Panc1 (cell line): ENCODE data around the gene CBX7. TPM values are rescaled to one million over a fixed set of nuclear protein-coding genes. Genes with fewer than 3 reads are reported as not detected.

Experiments
- ATAC-seq: fragments of 200-7000 bp; cut with Tn5 transposase; 2 replicates; pipeline ENCODE4 v1.9.1; 2020; ENCODE audit warnings: mild to moderate bottlenecking, moderate library complexity
- BruUV-seq: library from RNA; stranded (reverse); fragments of 400-500 nt; replicated peaks from 2 replicates; lab custom pipeline; 2021; lab: Mats Ljungman, UMichigan
- CTCF ChIA-PET: fragments of 300-600 bp; sonication (Branson Sonifier 250); formaldehyde crosslinking; loops from one replicate; lab custom pipeline; 2022; ENCODE audit warnings: antibody characterized with exemption; lab: Charles Lee
- POLR2A ChIA-PET: fragments of 300-600 bp; sonication (Branson Sonifier 250); formaldehyde crosslinking; loops from one replicate; lab custom pipeline; 2022; ENCODE audit warnings: antibody characterized with exemption; lab: Charles Lee
- DNase-seq: peaks from one replicate; pipeline ENCODE4 v3.0.0-alpha.2; 2010; ENCODE audit warnings: low read depth, low spot score
- H3K27ac ChIP-seq: 2 replicates; pipeline ENCODE4 v1.5.1; 2011; ENCODE audit warnings: mild to moderate bottlenecking, low read length, inconsistent platforms
- H3K27me3 ChIP-seq: fragments of 200-500 bp; sonication (Bioruptor generic); 2 replicates; pipeline ENCODE4 v1.6.0; 2014; ENCODE audit warnings: low read length, inconsistent platforms; ENCODE audit not compliant: control insufficient read depth, insufficient read depth
- H3K36me3 ChIP-seq: fragments of 200-500 bp; sonication (Bioruptor generic); 2 replicates; pipeline ENCODE4 v1.5.1; 2014; ENCODE audit warnings: inconsistent platforms, mild to moderate bottlenecking, low read length, moderate library complexity; ENCODE audit not compliant: control insufficient read depth, insufficient read depth
- H3K4me1 ChIP-seq: 2 replicates; pipeline ENCODE4 v1.5.1; 2011; ENCODE audit warnings: inconsistent platforms, mild to moderate bottlenecking, low read length, moderate library complexity; ENCODE audit not compliant: control insufficient read depth, insufficient read depth
- H3K4me3 ChIP-seq, 2 experiments: 2 replicates each; pipeline ENCODE4 v1.5.1; 2011 to 2012; ENCODE audit warnings: low read depth in 2 of 2, low read length in 2 of 2, mild to moderate bottlenecking in 2 of 2, inconsistent platforms in 1 of 2, moderate library complexity in 1 of 2
- H3K9me3 ChIP-seq: fragments of 200-500 bp; sonication (Bioruptor generic); 2 replicates; pipeline ENCODE4 v1.5.1; 2014; ENCODE audit warnings: low read depth, mild to moderate bottlenecking, inconsistent platforms, low read length, moderate library complexity; ENCODE audit not compliant: control insufficient read depth, insufficient read depth
- POLR2AphosphoS5 ChIP-seq: IDR thresholded peaks from 2 replicates; pipeline ENCODE4 v1.6.1; 2012; ENCODE audit warnings: mild to moderate bottlenecking, low read depth, low read length, moderate library complexity
- SIN3A ChIP-seq: IDR thresholded peaks from 2 replicates; pipeline ENCODE4 v1.6.1; 2012; ENCODE audit warnings: low read depth, mild to moderate bottlenecking, low read length, moderate library complexity, borderline replicate concordance; ENCODE audit not compliant: insufficient read depth
- TCF7L2 ChIP-seq: IDR thresholded peaks from 2 replicates; pipeline ENCODE4 v1.6.1; 2011; ENCODE audit warnings: mild to moderate bottlenecking, low read depth, low read length, inconsistent platforms
- in situ Hi-C: cut with HindIII; loops from 2 replicates; pipeline ENCODE4 v1.10.0; 2016; ENCODE audit warnings: low sequenced_read_pairs, low pct_unique_long_range_greater_than_20kb
- intact Hi-C: fragments of 100-400 bp; cut with micrococcal nuclease; formaldehyde crosslinking; loops from one replicate; pipeline ENCODE4 v1.10.0; 2022; ENCODE audit not compliant: unreplicated experiment
- total RNA-seq: library from RNA; stranded (reverse); gene quantifications from one replicate; pipeline ENCODE4 v1.2.1, GENCODE V29; 2021; ENCODE audit not compliant: unreplicated experiment
- TF ChIP-seq, protein P1 (sequence below): fragments of 450-650 bp; IDR thresholded peaks from 2 replicates; pipeline ENCODE4 v1.5.1; 2017; ENCODE audit warnings: mild to moderate bottlenecking
- TF ChIP-seq, protein P2 (sequence below), 2 experiments: IDR thresholded peaks; 2 replicates each; pipeline ENCODE4 v1.6.1; 2011 to 2012; ENCODE audit warnings: low read depth in 2 of 2, control low read depth in 1 of 2, low read length in 1 of 2, mild to moderate bottlenecking in 1 of 2, moderate library complexity in 1 of 2; ENCODE audit not compliant: insufficient read depth in 1 of 2

CBX7 gene
- total RNA-seq, 1 experiment from 2014 or later: 14.5 TPM

DNA sequence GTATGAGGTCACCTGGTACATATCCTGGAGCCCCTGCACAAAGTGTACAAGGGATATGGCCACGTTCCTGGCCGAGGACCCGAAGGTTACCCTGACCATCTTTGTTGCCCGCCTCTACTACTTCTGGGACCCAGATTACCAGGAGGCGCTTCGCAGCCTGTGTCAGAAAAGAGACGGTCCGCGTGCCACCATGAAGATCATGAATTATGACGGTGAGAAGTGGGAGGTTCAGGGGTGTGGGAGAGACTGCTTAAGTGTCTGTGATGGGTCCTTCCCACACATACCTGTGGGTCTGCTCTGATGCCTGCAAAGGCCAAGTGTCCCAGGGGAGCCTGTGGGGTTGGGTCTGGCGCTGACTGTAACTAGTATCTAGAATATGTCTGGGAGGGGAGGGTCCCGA, 71.5 kb downstream of the CBX7 start:
- in situ Hi-C loops (no loop called here), intact Hi-C loops (no loop called here)
- Histone ChIP-seq H3K27me3 (no peaks in the 10 kb centered on the region), H3K4me3 (no peak overlapping the region), H3K27ac (no peak overlapping the region), H3K9me3 (no peaks in the 10 kb centered on the region), H3K36me3 (no peaks in the 10 kb centered on the region), H3K4me1 (no peaks in the 10 kb centered on the region; the same call in 1 of the 2 replicates)
- DNase-seq: no peak
- BruUV-seq: no TSS peak
- no peak for ATAC-seq
- POLR2A ChIA-PET: no interaction called here
- CTCF ChIA-PET: interaction anchor here (0.6 kb wide), 1 partner anchor 16 kb away, joined by 6 read pairs; no protein-coding TSS in a partner anchor
- TF ChIP-seq TCF7L2: no peak
- TF ChIP-seq, protein P1, sequence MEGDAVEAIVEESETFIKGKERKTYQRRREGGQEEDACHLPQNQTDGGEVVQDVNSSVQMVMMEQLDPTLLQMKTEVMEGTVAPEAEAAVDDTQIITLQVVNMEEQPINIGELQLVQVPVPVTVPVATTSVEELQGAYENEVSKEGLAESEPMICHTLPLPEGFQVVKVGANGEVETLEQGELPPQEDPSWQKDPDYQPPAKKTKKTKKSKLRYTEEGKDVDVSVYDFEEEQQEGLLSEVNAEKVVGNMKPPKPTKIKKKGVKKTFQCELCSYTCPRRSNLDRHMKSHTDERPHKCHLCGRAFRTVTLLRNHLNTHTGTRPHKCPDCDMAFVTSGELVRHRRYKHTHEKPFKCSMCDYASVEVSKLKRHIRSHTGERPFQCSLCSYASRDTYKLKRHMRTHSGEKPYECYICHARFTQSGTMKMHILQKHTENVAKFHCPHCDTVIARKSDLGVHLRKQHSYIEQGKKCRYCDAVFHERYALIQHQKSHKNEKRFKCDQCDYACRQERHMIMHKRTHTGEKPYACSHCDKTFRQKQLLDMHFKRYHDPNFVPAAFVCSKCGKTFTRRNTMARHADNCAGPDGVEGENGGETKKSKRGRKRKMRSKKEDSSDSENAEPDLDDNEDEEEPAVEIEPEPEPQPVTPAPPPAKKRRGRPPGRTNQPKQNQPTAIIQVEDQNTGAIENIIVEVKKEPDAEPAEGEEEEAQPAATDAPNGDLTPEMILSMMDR: no peak
- TF ChIP-seq POLR2AphosphoS5: no peak
- no peak for TF ChIP-seq SIN3A
- TF ChIP-seq, protein P2, sequence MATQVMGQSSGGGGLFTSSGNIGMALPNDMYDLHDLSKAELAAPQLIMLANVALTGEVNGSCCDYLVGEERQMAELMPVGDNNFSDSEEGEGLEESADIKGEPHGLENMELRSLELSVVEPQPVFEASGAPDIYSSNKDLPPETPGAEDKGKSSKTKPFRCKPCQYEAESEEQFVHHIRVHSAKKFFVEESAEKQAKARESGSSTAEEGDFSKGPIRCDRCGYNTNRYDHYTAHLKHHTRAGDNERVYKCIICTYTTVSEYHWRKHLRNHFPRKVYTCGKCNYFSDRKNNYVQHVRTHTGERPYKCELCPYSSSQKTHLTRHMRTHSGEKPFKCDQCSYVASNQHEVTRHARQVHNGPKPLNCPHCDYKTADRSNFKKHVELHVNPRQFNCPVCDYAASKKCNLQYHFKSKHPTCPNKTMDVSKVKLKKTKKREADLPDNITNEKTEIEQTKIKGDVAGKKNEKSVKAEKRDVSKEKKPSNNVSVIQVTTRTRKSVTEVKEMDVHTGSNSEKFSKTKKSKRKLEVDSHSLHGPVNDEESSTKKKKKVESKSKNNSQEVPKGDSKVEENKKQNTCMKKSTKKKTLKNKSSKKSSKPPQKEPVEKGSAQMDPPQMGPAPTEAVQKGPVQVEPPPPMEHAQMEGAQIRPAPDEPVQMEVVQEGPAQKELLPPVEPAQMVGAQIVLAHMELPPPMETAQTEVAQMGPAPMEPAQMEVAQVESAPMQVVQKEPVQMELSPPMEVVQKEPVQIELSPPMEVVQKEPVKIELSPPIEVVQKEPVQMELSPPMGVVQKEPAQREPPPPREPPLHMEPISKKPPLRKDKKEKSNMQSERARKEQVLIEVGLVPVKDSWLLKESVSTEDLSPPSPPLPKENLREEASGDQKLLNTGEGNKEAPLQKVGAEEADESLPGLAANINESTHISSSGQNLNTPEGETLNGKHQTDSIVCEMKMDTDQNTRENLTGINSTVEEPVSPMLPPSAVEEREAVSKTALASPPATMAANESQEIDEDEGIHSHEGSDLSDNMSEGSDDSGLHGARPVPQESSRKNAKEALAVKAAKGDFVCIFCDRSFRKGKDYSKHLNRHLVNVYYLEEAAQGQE (IDR thresholded peaks at IDR 0.05; ENCODE audit: insufficient read depth in 1 of 2, low read depth in 2 of 2, low read length in 1 of 2): no peak

Other genes with a start within 250 kb of the CBX7 start
- not detected for gene APOBEC3A, start 195.1 kb downstream of the CBX7 start, total RNA-seq
- gene APOBEC3B, start 170.3 kb downstream of the CBX7 start, total RNA-seq: 15.6 TPM
- 12.7 TPM for gene APOBEC3C, start 138.4 kb downstream of the CBX7 start, total RNA-seq
- 3.3 TPM for gene APOBEC3D, start 131.6 kb downstream of the CBX7 start, total RNA-seq
- gene APOBEC3F, start 111.8 kb downstream of the CBX7 start, total RNA-seq: 7.7 TPM
- gene APOBEC3G, start 75.4 kb downstream of the CBX7 start, total RNA-seq: 4.8 TPM
- not detected for gene APOBEC3H, start 55.4 kb downstream of the CBX7 start, total RNA-seq
- 78.0 TPM for gene PDGFB, start 92.3 kb upstream of the CBX7 start, total RNA-seq
- 885 TPM for gene RPL3, start 166.9 kb upstream of the CBX7 start, total RNA-seq
- gene SYNGR1, start 197.3 kb upstream of the CBX7 start, total RNA-seq: 17.8 TPM
- gene TAB1, start 247.1 kb upstream of the CBX7 start, total RNA-seq: 18.9 TPM